ENCODE results near the gene FOXP2. TPM values are rescaled to one million over a fixed set of nuclear protein-coding genes. Genes with fewer than 3 reads are reported as not detected.

The FOXP2 gene
- total RNA-seq, 1 donor from 2014 or later = 2.1 TPM

GRCh38 chr7:114715907-114716306, 301.3 kb downstream of the FOXP2 start:
- no peak overlapping the region for H3K27ac ChIP-seq (replicated peaks)
- no peak overlapping the region for H3K4me3 ChIP-seq
- H3K36me3 ChIP-seq = no peaks in the 10 kb centered on the region
- H3K4me1 ChIP-seq = no peaks in the 10 kb centered on the region
- intact Hi-C loops (cut with micrococcal nuclease) = no loop called here
- H3K27me3 ChIP-seq (ENCODE audit: low read depth) = no peaks in the 10 kb centered on the region
- no peaks in the 10 kb centered on the region for H3K9me3 ChIP-seq (replicated peaks)
- TF ChIP-seq, protein P1, sequence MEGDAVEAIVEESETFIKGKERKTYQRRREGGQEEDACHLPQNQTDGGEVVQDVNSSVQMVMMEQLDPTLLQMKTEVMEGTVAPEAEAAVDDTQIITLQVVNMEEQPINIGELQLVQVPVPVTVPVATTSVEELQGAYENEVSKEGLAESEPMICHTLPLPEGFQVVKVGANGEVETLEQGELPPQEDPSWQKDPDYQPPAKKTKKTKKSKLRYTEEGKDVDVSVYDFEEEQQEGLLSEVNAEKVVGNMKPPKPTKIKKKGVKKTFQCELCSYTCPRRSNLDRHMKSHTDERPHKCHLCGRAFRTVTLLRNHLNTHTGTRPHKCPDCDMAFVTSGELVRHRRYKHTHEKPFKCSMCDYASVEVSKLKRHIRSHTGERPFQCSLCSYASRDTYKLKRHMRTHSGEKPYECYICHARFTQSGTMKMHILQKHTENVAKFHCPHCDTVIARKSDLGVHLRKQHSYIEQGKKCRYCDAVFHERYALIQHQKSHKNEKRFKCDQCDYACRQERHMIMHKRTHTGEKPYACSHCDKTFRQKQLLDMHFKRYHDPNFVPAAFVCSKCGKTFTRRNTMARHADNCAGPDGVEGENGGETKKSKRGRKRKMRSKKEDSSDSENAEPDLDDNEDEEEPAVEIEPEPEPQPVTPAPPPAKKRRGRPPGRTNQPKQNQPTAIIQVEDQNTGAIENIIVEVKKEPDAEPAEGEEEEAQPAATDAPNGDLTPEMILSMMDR (IDR thresholded peaks at IDR 0.05; ENCODE audit: borderline replicate concordance) = no peak
- DNase-seq = no peak

DNA sequence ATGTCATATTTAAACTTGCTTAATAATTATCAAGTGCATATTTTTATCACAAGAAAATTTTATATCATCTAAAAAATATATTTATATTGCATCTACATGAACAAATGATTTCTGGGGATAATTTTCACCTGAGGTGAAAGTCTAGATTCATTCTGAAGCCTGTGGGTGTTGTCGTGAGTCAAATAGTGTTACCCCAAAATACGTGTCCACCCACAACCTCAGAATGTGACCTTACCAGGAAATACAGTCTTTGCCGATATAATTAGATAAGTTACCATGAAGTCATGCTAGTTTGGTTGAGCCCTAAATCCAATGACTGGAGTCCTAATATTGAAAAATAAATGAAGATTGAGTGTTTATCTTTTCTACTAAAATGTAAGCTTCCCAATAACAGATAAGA, 304.2 kb downstream of the FOXP2 start:
- TF ChIP-seq, protein P1 (IDR thresholded peaks at IDR 0.05; ENCODE audit: borderline replicate concordance) = no peak

DNA sequence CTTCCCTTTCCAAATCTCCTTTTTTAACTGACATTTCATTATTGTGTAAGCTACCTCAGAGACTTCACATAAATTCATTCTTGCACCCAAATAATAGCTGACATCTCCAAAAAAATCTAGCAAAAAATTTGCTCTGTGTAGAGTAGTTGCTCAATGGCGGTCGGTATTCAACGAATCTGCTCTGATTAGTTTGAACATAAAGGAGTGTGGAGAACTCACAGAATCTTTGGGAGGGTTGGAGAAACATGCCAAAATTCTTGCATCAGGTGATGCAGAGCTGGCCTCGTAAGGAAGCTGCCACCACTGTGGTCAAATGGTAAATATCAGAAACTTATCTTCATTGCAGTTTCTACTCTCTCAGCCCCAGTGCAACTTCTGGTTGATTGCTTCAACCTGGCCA, 306.1 kb downstream of the FOXP2 start:
- Histone ChIP-seq H3K4me3 (no peak overlapping the region), H3K36me3 (no peaks in the 10 kb centered on the region), H3K27ac (replicated peaks) (no peak overlapping the region), H3K9me3 (replicated peaks) (peaks cover 5% of the 10 kb centered on the region), H3K4me1 (no peaks in the 10 kb centered on the region), H3K27me3 (ENCODE audit: low read depth) (no peaks in the 10 kb centered on the region)
- DNase-seq = no peak
- TF ChIP-seq, protein P1 (IDR thresholded peaks at IDR 0.05; ENCODE audit: borderline replicate concordance) = no peak
- intact Hi-C loops (cut with micrococcal nuclease) = no loop called here

More for the DNA sequence above, 304.2 kb downstream of the FOXP2 start:
- Histone ChIP-seq H3K36me3 (no peaks in the 10 kb centered on the region), H3K27ac (replicated peaks) (no peak overlapping the region), H3K9me3 (replicated peaks) (no peaks in the 10 kb centered on the region), H3K27me3 (ENCODE audit: low read depth) (no peaks in the 10 kb centered on the region), H3K4me1 (no peaks in the 10 kb centered on the region), H3K4me3 (no peak overlapping the region)
- DNase-seq = no peak
- intact Hi-C loops (cut with micrococcal nuclease) = no loop called here

- Histone ChIP-seq H3K27me3 (ENCODE audit: low read depth) (no peaks in the 10 kb centered on the region), H3K9me3 (replicated peaks) (peaks cover 18% of the 10 kb centered on the region), H3K27ac (replicated peaks) (no peak overlapping the region), H3K36me3 (no peaks in the 10 kb centered on the region), H3K4me3 (no peak overlapping the region), H3K4me1 (no peaks in the 10 kb centered on the region)
- intact Hi-C loops (cut with micrococcal nuclease) = no loop called here
- DNase-seq = no peak
- TF ChIP-seq, protein P1 (IDR thresholded peaks at IDR 0.05; ENCODE audit: borderline replicate concordance) = no peak
Observed at GRCh38 chr7:114722562-114722961, 307.9 kb downstream of the FOXP2 start.

DNA sequence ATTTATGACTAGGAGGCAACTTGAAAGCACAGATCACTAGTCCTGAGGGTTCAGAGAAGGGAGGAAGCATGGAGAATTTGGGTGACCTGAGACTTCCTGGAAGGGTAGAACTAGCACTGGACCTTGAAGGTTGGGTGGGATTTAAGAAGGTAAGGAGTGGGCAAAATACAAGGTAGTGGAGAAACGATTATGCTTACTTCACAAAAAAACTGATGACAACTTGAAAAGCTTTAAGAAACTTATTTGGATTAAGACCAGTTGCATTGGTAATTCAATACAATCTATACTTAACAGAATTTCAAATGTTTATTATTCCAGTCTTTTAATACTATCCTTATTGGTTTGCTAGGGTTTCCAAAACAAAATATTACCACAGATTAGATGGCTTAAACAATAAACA, 308.7 kb downstream of the FOXP2 start:
- DNase-seq = no peak
- TF ChIP-seq, protein P1 (IDR thresholded peaks at IDR 0.05; ENCODE audit: borderline replicate concordance) = no peak
- Histone ChIP-seq H3K4me3 (no peak overlapping the region), H3K9me3 (replicated peaks) (peaks cover 18% of the 10 kb centered on the region), H3K27ac (replicated peaks) (no peak overlapping the region), H3K4me1 (no peaks in the 10 kb centered on the region), H3K36me3 (no peaks in the 10 kb centered on the region), H3K27me3 (ENCODE audit: low read depth) (no peaks in the 10 kb centered on the region)
- intact Hi-C loops (cut with micrococcal nuclease) = no loop called here

GRCh38 chr7:114740095-114740494, 325.5 kb downstream of the FOXP2 start:
- H3K27me3 ChIP-seq (ENCODE audit: low read depth) = no peaks in the 10 kb centered on the region
- TF ChIP-seq, protein P1 (IDR thresholded peaks at IDR 0.05; ENCODE audit: borderline replicate concordance) = no peak
- no peaks in the 10 kb centered on the region for H3K4me1 ChIP-seq
- no peaks in the 10 kb centered on the region for H3K9me3 ChIP-seq (replicated peaks)
- no peak overlapping the region for H3K27ac ChIP-seq (replicated peaks)
- no peak for DNase-seq
- no peaks in the 10 kb centered on the region for H3K36me3 ChIP-seq
- no peak overlapping the region for H3K4me3 ChIP-seq
- intact Hi-C loops (cut with micrococcal nuclease) = no loop called here
